Mucosa of descending colon (tissue), 3 donors: ENCODE data around the gene GAL3ST2. TPM values are rescaled to one million over a fixed set of nuclear protein-coding genes. Genes with fewer than 3 reads are reported as not detected.
A peak's percentile ranks its signal among the peaks of the same experiment; 100 is the strongest.

Experiments
- ATAC-seq: fragments of 200-7000 bp; cut with Tn5 transposase; one replicate; pipeline ENCODE4 v1.9.1; 2020; ENCODE audit warnings: mild to moderate bottlenecking, moderate library complexity
- DNase-seq, 3 donors: peaks; one replicate each; pipeline ENCODE4 v3.0.0-alpha.2; 2020
- H3K36me3 ChIP-seq: fragments of 200-600 bp; one replicate; pipeline ENCODE4 v1.8.0; 2021; ENCODE audit warnings: low read depth, mild to moderate bottlenecking
- H3K4me1 ChIP-seq: fragments of 200-600 bp; one replicate; pipeline ENCODE4 v1.8.0; 2021; ENCODE audit warnings: low read depth, mild to moderate bottlenecking
- H3K4me3 ChIP-seq: fragments of 200-600 bp; one replicate; pipeline ENCODE4 v1.8.0; 2021; ENCODE audit warnings: mild to moderate bottlenecking
- H3K9me3 ChIP-seq: fragments of 200-600 bp; one replicate; pipeline ENCODE4 v1.8.0; 2021; ENCODE audit warnings: mild to moderate bottlenecking
- intact Hi-C, 2 donors: fragments of 100-400 bp; cut with DNase I in 1 of 2; cut with micrococcal nuclease in 1 of 2; formaldehyde crosslinking; loops; one replicate each; pipeline versions ENCODE4 v1.11.0 to v1.11.1; 2022; cut with DNase I, micrococcal nuclease
- total RNA-seq, 3 donors: library from RNA; stranded (reverse); fragmentation: NEBNext Ultra II Directional in 2 of 3; extraction: Animal tissue kit (Norgen Biotek cat#: 25700) in 2 of 3; gene quantifications; one replicate each; pipeline versions ENCODE4 v1.2.1 to v1.2.4, GENCODE V29; 2021 to 2023
- TF ChIP-seq, protein P1 (sequence below): fragments of 200-600 bp; IDR thresholded peaks from one replicate; pipeline ENCODE4 v1.8.0; 2022; ENCODE audit warnings: antibody characterized with exemption, mild to moderate bottlenecking
- donor health status: DM: no; HTN: no; CAD: no; lungs with moderate emphysema.
- donor health status: DM: no; HTN: no; CAD: no.
- donor health status: DM: no; HTN: yes; CAD: no.

GAL3ST2 gene
- total RNA-seq, 3 donors from 2014 or later: 15.1 to 46.5 (median 42.4) TPM

DNA sequence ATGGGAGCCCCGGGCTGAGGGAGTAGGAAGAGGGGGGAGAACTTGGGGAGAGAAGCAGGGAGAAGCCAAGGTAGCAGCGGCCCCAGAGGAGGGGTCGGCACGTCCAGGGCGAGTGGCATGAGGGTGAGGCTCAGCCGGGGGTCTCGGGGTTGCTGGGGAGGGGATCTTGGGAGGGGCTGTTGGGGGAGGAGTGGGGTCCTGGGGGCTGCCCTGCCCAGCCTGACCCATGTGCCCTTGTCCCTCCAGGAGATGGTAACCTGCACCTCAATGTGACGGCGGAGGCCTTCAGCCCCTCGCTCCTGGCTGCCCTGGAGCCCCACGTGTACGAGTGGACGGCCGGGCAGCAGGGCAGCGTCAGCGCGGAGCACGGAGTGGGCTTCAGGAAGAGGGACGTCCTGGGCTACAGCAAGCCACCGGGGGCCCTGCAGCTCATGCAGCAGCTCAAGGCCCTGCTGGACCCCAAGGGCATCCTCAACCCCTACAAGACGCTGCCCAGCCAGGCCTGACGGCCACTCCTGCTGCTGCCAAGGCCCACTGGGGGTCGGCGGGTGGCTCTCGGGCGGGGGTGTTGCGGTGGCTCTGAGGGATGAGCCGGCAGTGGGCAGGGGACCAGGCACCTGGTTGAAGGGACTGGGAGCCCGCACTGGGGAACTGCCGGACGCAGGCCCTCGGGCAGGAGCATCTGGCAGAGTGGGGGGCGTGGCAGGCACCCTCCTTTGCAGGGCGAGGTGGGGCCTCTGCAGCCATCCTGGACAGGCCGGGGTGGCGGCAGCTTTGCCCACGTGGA is 9.0 kb upstream of the GAL3ST2 start:
- Histone ChIP-seq H3K36me3 (no peaks in the 10 kb centered on the region), H3K4me3 (no peak overlapping the region), H3K4me1 (no peaks in the 10 kb centered on the region), H3K9me3 (no peaks in the 10 kb centered on the region)
- intact Hi-C loops: no loop called here
- ATAC-seq: no peak
- DNase-seq: peak in 2 of 3 donors; percentile 30 to 54
- TF ChIP-seq, protein P1, sequence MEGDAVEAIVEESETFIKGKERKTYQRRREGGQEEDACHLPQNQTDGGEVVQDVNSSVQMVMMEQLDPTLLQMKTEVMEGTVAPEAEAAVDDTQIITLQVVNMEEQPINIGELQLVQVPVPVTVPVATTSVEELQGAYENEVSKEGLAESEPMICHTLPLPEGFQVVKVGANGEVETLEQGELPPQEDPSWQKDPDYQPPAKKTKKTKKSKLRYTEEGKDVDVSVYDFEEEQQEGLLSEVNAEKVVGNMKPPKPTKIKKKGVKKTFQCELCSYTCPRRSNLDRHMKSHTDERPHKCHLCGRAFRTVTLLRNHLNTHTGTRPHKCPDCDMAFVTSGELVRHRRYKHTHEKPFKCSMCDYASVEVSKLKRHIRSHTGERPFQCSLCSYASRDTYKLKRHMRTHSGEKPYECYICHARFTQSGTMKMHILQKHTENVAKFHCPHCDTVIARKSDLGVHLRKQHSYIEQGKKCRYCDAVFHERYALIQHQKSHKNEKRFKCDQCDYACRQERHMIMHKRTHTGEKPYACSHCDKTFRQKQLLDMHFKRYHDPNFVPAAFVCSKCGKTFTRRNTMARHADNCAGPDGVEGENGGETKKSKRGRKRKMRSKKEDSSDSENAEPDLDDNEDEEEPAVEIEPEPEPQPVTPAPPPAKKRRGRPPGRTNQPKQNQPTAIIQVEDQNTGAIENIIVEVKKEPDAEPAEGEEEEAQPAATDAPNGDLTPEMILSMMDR: no peak

DNA sequence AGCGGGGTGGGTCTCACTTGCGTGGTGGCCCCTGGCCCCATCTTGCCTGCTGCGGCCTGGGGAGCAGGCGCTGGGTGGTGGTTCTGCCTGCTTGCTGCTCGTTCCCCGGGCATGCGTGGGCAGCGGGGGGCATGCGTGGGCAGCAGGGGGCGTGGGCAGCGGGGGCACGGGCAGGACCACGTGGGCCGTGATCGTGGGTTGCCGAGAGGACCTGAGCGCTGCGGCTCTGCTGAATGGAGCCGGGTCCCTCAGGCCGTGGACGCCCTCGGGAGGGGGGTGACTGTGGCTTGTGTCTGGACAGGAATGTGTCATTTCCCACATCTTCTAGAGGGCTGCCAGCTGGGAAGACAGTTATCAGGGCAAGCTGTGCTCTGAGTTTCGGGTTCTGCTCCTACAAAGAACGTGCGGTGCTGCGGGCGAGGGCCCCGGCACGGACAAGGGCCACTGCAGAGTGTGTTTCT is 8.3 kb upstream of the GAL3ST2 start:
- DNase-seq (no peak), ATAC-seq (no peak)
- no peaks in the 10 kb centered on the region for H3K9me3 ChIP-seq
- TF ChIP-seq, protein P1: no peak
- intact Hi-C loops: no loop called here
- peaks cover 6% of the 10 kb centered on the region for H3K4me1 ChIP-seq
- H3K4me3 ChIP-seq: no peak overlapping the region
- no peaks in the 10 kb centered on the region for H3K36me3 ChIP-seq

DNA sequence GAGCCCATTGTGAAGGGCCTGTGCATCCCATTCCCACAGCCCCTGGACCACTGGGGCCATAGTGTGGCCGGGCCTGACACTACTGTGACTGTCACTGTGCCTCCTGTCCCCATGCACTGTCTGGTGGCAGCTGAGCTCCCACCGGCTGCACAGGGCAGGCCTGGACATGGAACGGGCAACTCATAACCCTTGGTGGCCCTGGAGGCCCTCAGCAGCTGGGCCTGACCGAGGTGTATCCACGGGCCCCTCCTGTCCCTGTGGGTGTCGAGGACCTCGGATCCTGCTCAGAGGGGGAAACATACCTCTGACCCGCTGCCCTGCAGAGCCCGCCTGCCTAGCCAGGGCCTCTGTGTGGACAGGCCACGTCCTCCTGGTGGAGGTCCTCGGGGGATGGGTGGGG is 7.8 kb upstream of the GAL3ST2 start:
- peak in 2 of 3 donors; percentile 14 to 32 for DNase-seq
- ATAC-seq: no peak
- no peak overlapping the region for H3K4me3 ChIP-seq
- peaks cover 8% of the 10 kb centered on the region for H3K4me1 ChIP-seq
- TF ChIP-seq, protein P1: no peak
- intact Hi-C loops: no loop called here
- no peaks in the 10 kb centered on the region for H3K9me3 ChIP-seq
- no peaks in the 10 kb centered on the region for H3K36me3 ChIP-seq

DNA sequence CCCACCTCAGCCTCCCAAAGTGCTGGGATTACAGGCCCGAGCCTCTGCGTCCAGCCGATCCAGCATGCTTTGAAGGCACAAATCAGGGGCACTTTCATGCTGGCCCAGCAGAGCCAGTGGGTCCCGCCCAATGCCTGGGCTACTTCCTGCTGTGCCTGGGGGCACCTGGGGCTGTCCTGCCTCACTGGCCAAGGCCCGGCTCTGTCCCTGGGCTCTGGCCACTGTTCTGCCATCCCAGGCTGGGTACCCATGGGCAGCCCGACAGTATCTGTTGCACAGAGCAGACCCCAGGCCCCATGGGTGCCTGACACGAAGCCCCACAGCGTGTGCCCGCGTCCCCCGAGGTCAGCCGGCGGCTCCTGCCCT is 6.8 kb upstream of the GAL3ST2 start:
- intact Hi-C loops: no loop called here
- no peaks in the 10 kb centered on the region for H3K36me3 ChIP-seq
- H3K4me1 ChIP-seq: peaks cover 10% of the 10 kb centered on the region
- H3K9me3 ChIP-seq: no peaks in the 10 kb centered on the region
- DNase-seq (peak in 1 of 3 donors; percentile 31), ATAC-seq (no peak)
- TF ChIP-seq, protein P1: no peak
- H3K4me3 ChIP-seq: no peak overlapping the region

DNA sequence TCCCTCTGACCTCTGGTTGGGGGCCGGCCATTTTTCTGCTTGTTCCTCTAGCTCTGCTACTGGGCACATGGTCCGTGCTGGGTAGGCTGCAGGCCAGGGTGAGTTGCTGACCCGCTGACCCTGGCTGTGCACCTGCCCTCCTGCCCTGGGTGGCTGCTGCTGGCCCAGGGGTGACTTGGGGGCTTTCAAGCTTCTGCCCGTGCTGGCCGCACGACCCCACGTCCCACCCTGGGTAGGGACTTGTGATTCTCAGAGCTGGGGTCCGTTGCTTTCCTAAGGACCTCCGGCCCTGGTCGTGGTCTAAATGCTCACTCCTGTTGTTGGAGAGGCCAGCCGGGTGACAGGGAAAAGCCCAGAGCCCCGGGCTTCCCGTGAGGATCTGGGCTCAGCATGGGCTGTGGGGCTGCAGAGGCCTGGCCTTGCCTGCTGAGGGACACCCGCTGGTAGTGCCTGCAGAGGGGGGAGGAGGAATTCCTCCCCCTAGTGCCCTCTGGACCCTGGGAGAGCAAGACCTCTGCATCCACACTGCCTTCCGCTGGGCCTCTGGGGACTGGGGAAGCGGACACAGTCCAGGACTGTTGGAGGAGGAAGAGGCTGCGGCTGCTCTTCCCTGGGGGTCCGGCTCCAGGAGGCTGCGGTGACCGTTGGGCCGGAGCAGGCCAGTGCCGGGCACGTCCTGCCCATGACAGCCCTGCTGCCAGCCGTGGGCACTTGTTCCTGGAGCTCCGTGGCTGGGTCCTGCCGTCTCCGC is 6.3 kb upstream of the GAL3ST2 start:
- ATAC-seq (no peak), DNase-seq (peak in 2 of 3 donors; percentile 26 to 52)
- Histone ChIP-seq H3K4me3 (no peak overlapping the region), H3K9me3 (no peaks in the 10 kb centered on the region), H3K36me3 (no peaks in the 10 kb centered on the region), H3K4me1 (peaks cover 15% of the 10 kb centered on the region)
- TF ChIP-seq, protein P1: no peak
- intact Hi-C loops: no loop called here
